ENCODE measurements around the gene HPCAL4. TPM values are rescaled to one million over a fixed set of nuclear protein-coding genes. Genes with fewer than 3 reads are reported as not detected.

HPCAL4 gene
- total and polyA plus RNA-seq, 9 of the 15 experiments (the other 6 are each of a cell fraction or from before 2014, with no cell fraction given): 0.01 to 0.04 (median 0.04) TPM; not detected in 4

DNA sequence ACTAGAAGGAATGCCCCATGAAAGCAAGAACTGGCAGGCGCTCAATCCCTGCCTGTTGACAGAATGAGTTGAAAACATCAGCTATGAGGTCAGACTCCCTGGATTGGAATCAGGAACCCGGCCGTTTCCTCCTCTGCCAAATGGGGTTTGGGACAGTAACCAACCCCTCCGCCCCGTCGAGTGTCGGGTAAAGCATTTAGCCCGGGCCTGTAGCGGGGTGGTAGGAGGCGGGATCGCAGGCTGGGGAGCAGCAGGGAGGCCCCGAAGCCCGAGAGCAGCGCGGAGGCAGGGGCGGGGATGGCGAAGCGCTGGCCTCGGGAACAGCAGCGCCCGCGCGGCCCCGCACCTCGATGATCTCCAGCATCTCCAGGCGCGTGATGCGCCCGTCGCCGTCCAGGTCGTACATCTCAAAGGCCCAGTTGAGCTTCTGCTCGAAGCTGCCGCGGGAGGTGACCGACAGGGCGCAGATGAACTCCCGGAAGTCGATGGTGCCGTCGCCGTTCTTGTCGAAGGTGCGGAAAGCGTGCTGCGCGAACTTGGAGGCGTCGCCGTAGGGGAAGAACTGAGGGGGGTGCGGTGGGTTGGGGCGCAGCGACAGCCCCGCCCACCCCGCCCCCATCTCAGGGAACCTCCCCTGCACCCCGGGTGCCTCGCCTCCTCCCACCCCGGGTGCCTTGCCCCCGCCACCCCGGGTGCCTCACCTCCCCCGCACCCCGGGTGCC, 7.5 kb downstream of the HPCAL4 start (continued):
- TF ChIP-seq, protein P1, sequence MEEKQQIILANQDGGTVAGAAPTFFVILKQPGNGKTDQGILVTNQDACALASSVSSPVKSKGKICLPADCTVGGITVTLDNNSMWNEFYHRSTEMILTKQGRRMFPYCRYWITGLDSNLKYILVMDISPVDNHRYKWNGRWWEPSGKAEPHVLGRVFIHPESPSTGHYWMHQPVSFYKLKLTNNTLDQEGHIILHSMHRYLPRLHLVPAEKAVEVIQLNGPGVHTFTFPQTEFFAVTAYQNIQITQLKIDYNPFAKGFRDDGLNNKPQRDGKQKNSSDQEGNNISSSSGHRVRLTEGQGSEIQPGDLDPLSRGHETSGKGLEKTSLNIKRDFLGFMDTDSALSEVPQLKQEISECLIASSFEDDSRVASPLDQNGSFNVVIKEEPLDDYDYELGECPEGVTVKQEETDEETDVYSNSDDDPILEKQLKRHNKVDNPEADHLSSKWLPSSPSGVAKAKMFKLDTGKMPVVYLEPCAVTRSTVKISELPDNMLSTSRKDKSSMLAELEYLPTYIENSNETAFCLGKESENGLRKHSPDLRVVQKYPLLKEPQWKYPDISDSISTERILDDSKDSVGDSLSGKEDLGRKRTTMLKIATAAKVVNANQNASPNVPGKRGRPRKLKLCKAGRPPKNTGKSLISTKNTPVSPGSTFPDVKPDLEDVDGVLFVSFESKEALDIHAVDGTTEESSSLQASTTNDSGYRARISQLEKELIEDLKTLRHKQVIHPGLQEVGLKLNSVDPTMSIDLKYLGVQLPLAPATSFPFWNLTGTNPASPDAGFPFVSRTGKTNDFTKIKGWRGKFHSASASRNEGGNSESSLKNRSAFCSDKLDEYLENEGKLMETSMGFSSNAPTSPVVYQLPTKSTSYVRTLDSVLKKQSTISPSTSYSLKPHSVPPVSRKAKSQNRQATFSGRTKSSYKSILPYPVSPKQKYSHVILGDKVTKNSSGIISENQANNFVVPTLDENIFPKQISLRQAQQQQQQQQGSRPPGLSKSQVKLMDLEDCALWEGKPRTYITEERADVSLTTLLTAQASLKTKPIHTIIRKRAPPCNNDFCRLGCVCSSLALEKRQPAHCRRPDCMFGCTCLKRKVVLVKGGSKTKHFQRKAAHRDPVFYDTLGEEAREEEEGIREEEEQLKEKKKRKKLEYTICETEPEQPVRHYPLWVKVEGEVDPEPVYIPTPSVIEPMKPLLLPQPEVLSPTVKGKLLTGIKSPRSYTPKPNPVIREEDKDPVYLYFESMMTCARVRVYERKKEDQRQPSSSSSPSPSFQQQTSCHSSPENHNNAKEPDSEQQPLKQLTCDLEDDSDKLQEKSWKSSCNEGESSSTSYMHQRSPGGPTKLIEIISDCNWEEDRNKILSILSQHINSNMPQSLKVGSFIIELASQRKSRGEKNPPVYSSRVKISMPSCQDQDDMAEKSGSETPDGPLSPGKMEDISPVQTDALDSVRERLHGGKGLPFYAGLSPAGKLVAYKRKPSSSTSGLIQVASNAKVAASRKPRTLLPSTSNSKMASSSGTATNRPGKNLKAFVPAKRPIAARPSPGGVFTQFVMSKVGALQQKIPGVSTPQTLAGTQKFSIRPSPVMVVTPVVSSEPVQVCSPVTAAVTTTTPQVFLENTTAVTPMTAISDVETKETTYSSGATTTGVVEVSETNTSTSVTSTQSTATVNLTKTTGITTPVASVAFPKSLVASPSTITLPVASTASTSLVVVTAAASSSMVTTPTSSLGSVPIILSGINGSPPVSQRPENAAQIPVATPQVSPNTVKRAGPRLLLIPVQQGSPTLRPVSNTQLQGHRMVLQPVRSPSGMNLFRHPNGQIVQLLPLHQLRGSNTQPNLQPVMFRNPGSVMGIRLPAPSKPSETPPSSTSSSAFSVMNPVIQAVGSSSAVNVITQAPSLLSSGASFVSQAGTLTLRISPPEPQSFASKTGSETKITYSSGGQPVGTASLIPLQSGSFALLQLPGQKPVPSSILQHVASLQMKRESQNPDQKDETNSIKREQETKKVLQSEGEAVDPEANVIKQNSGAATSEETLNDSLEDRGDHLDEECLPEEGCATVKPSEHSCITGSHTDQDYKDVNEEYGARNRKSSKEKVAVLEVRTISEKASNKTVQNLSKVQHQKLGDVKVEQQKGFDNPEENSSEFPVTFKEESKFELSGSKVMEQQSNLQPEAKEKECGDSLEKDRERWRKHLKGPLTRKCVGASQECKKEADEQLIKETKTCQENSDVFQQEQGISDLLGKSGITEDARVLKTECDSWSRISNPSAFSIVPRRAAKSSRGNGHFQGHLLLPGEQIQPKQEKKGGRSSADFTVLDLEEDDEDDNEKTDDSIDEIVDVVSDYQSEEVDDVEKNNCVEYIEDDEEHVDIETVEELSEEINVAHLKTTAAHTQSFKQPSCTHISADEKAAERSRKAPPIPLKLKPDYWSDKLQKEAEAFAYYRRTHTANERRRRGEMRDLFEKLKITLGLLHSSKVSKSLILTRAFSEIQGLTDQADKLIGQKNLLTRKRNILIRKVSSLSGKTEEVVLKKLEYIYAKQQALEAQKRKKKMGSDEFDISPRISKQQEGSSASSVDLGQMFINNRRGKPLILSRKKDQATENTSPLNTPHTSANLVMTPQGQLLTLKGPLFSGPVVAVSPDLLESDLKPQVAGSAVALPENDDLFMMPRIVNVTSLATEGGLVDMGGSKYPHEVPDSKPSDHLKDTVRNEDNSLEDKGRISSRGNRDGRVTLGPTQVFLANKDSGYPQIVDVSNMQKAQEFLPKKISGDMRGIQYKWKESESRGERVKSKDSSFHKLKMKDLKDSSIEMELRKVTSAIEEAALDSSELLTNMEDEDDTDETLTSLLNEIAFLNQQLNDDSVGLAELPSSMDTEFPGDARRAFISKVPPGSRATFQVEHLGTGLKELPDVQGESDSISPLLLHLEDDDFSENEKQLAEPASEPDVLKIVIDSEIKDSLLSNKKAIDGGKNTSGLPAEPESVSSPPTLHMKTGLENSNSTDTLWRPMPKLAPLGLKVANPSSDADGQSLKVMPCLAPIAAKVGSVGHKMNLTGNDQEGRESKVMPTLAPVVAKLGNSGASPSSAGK (IDR thresholded peaks at IDR 0.05): 0 out of 2 replicates have a peak, but pooled peaks have one; percentile 20
- no peak for TF ChIP-seq CBFB (CRISPR knock-in tag; IDR thresholded peaks at IDR 0.05)
